ENCODE measurements around the gene PARP14.

DNA sequence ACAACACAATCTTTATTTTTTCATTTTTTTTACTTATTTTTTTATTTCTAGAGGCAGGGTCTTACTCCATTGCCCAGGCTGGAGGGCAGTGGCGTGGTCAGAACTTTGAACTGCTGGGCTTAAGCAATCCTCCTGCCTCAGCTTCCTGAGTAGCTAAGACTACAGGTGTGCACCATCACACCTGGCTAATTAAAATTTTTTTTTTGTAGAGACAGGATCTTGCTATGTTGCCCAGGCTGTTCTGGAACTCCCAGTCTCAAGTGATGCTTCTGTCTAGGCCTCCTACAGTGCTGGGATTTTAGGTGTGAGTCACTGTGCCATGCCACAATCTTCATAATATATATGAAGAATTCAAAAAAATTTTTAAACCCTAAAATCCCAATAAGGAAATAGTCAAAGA, 92.2 kb downstream of the PARP14 start:
- TF ChIP-seq, protein P1, sequence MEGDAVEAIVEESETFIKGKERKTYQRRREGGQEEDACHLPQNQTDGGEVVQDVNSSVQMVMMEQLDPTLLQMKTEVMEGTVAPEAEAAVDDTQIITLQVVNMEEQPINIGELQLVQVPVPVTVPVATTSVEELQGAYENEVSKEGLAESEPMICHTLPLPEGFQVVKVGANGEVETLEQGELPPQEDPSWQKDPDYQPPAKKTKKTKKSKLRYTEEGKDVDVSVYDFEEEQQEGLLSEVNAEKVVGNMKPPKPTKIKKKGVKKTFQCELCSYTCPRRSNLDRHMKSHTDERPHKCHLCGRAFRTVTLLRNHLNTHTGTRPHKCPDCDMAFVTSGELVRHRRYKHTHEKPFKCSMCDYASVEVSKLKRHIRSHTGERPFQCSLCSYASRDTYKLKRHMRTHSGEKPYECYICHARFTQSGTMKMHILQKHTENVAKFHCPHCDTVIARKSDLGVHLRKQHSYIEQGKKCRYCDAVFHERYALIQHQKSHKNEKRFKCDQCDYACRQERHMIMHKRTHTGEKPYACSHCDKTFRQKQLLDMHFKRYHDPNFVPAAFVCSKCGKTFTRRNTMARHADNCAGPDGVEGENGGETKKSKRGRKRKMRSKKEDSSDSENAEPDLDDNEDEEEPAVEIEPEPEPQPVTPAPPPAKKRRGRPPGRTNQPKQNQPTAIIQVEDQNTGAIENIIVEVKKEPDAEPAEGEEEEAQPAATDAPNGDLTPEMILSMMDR (IDR thresholded peaks at IDR 0.05; ENCODE audit: poor library complexity): no peak
- TF ChIP-seq EZH2 (IDR thresholded peaks at IDR 0.05; ENCODE audit: borderline replicate concordance): no peak

All from hepatocyte (in vitro differentiated cells).